ENCODE results near the gene RBKS.
A peak's percentile ranks its signal among the peaks of the same experiment; 100 is the strongest.
"Not testable (repeated sequence)": the region's sequence is repeated elsewhere in the genome, so short reads cannot be mapped to it uniquely, and the experiment has no call there.

Gene RBKS

GRCh38 chr2:27771202-27771547, 119.0 kb downstream of the RBKS start:
- DNase-seq (ENCODE audit: insufficient read length, low spot score) (no peak), FAIRE-seq (no peak)

DNA sequence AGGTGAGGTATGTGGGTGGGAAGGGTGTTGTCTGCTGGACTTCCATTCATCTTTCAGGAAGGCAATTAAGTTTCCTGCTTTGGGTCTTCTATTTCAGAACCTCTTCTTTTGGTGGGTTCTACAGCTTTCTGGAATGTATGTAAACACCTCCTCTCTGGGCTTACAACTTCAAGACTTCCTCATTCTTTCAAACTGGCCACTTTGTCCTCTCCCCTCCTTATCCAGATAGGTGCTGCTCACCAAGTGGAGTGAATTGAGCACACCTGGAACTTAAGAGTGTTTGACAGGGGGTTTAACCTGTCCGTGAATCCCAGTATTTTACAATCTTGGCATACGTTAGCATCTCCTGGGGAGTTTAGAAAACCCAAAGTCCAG, 123.9 kb downstream of the RBKS start:
- no peak for DNase-seq (ENCODE audit: insufficient read length, low spot score)
- no peak for FAIRE-seq

GRCh38 chr2:27765621-27766286, 124.4 kb downstream of the RBKS start:
- FAIRE-seq (no peak), DNase-seq (ENCODE audit: insufficient read length, low spot score) (no peak)

DNA sequence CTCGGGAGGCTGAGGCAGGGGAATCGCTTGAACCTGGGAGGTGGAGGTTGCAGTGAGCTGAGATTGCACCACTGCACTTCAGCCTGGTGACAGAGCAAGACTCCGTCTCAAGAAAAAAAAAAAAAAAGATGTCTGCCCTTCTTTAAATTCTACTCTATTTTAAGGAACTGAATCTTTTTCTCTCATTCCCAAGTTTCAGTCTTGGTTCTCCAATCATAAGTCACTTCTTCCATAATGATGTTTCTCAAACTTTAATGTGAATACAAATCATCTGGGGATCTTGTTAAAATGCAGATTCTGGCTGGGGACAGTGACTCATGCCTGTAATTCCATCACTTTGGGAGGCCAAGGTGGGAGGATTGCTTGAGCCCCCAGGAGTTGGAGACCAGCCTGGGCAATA, 125.7 kb downstream of the RBKS start:
- FAIRE-seq; DNase-seq (ENCODE audit: insufficient read length, low spot score): not testable (repeated sequence)

GRCh38 chr2:27763907-27764267, 126.3 kb downstream of the RBKS start:
- FAIRE-seq: no peak

GRCh38 chr2:27762951-27763906, 127.0 kb downstream of the RBKS start:
- FAIRE-seq: no peak
- DNase-seq (ENCODE audit: insufficient read length, low spot score): no peak

More at GRCh38 chr2:27763907-27764267, 126.3 kb downstream of the RBKS start:
- no peak for DNase-seq (ENCODE audit: insufficient read length, low spot score)

- no peak for DNase-seq (ENCODE audit: insufficient read length, low spot score)
- no peak for FAIRE-seq
These were observed 133.4 kb downstream of the RBKS start for GRCh38 chr2:27756544-27757498.

DNA sequence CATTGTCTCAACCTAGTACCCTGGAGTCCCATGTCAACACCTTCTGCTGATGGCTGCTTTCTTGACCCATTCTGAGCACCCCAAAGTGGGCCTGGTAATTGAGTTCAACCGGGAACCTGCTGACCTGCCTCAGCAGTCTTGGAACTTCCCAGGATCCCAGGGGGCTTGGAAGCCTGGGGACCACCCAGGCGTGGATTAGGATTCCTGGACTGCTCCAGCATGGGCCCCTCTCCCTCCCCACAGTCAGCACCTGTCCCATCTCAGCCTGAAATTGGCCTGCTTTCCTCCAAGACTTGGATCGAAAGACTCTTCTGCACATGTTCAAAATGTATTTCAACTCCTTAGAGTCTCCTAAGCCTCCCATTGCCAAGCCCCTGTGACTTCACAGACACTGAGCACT, 134.1 kb downstream of the RBKS start:
- FAIRE-seq: no peak
- no peak for DNase-seq (ENCODE audit: insufficient read length, low spot score)

- no peak for FAIRE-seq
- DNase-seq (ENCODE audit: insufficient read length, low spot score): no peak
These were observed 135.4 kb downstream of the RBKS start for GRCh38 chr2:27754831-27755230.

DNA sequence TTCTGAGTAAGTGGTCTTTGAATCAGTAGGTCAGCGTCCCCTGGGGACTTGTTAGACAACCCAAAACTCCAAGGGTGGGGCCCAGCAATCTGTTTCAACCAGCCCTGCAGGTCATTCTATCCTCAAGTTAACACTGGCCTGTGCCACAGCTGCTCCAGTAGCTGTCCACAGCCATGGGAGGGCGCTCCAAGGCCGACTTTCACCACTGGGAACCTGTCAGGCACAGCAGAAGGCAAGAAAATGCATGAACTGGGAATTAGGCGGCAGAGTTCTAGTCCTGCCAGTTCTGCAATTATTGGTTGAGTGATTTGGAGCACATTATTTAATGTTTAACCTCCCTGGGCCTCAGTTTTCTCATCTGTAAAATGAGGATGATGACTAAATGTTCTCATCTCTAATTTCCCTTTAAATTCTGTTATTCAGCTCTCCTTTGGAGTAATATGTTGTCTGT, 136.0 kb downstream of the RBKS start:
- peak; percentile 69 for FAIRE-seq
- DNase-seq (ENCODE audit: insufficient read length, low spot score): peak; percentile 83

DNA sequence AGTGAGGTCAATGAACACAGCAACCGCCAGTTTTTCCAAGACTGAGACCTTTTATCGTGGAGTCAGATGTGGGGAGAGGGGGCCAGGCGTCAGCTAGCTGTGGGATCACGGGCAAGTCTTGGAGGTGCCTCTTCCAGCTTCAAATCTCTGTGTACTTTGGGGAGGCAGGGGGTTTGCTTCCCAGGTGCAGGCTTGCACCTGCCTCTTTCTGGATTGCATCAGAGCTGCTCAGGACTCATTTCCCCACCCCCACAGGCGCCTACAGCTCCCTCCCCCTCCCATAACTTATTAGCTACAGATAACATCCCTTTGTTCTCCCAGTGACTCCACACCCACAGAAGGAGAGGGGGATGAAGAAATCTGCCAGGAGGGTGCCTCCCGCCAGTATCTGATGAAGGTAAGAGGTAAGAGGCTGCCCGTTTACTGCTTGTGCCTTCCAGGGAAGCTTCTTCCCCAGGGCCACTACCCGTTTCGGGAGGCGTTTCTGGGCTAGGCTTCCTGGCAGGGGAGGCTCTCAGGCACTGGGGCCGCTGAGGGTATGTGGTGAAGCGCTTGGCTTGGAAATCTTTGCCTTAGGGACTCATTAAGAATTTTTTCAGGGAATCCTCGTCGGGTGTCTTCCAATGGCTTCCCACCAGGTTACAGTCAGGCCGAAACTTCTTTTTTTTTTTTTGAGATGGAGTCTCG, 137.5 kb downstream of the RBKS start:
- no peak for FAIRE-seq
- DNase-seq (ENCODE audit: insufficient read length, low spot score): no peak

DNA sequence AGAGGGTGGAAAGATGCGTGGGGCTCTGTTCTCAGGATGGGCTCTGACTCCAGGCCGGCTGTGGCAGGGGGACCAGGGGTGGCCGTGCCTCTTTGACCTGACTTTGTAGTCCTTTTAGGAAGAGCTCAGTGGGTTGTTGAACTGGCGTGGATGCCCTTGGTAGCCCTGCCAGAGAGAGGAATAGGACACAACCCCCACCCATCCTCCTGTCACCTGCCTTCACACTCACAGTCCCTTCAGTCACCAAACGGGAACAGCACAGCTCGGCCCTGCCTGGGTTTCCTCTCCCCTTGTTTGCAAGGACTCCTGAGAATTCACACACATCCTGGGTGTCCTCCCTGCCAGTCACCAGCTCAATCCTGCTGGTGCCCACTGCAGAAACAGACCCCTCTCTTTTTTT, 138.8 kb downstream of the RBKS start:
- DNase-seq (ENCODE audit: insufficient read length, low spot score): no peak
- no peak for FAIRE-seq

DNA sequence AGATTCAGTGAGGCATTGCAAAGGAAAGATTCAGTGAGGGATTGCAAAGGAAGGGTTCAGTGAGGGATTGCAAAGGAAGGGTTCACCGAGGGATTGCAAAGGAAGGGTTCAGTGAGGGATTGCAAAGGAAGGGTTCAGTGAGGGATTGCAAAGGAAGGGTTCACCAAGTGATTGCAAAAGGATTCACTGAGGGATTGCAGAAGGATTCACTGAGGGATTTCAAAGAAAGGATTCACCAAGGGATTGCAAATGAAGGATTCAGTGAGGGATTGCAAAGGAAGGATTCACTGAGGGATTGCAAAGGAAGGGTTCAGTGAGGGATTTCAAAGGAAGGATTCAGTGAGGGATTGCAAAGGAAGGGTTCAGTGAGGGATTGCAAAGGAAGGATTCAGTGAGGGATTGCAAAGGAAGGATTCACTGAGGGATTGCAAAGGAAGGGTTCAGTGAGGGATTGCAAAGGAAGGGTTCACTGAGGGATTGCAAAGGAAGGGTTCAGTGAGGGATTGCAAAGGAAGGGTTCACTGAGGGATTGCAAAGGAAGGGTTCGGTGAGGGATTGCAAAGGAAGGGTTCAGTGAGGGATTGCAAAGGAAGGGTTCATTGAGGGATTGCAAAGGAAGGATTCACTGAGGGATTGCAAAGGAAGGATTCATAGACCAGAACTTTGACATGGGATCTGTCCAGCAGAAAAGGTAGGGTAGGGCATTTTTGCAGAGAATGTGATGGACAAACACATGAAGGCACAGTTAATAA, 141.2 kb downstream of the RBKS start:
- DNase-seq (ENCODE audit: insufficient read length, low spot score); FAIRE-seq: not testable (repeated sequence)

- no peak for DNase-seq (ENCODE audit: insufficient read length, low spot score)
- no peak for FAIRE-seq
These were observed 142.3 kb downstream of the RBKS start for GRCh38 chr2:27747827-27748352.

- FAIRE-seq (no peak), DNase-seq (ENCODE audit: insufficient read length, low spot score) (no peak)
These were observed 143.9 kb downstream of the RBKS start for GRCh38 chr2:27746325-27746724.

DNA sequence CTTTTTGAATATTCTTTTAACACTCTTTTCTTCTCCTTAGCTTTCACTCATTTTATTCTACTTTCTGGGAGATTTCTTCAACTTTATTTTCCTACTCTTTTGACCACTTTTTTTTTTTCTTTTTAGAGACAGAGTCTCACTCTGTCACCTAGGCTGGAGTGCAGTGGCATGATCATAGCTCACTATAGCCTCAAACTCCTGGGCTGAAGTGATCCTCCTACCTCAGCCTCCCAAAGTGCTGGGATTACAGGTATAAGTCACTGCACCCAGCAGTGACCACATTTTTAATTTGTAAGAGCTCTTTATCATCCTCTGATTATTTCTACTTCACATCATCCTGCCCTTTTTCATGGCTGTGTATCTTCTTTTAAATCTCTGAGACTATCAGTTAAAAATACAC, 144.7 kb downstream of the RBKS start:
- not testable (repeated sequence) for FAIRE-seq; DNase-seq (ENCODE audit: insufficient read length, low spot score)

- no peak for DNase-seq (ENCODE audit: insufficient read length, low spot score)
- FAIRE-seq: no peak
These were observed 147.6 kb downstream of the RBKS start for GRCh38 chr2:27742571-27742970.

DNA sequence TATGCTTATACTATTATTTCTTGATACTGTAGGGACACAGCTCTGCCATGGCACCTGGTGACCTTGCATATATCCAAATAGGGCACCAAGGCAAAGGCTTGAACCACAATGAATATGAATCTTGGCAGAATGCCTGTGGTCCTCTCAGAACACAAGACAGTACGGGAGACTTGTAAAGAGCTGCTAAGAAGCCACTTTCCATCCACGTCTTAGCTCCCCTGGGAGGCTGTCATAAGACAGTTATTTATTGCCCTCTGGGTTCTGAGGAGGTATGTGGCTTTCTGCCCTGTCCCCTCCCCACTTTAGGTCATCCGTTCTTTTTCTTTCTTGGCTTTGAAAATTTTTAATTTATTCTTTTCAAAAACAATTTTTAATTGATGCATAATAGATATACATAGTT, 148.5 kb downstream of the RBKS start:
- DNase-seq (ENCODE audit: insufficient read length, low spot score): no peak
- peak; percentile 4 for FAIRE-seq

GRCh38 chr2:27739058-27739373, 151.2 kb downstream of the RBKS start:
- no peak for DNase-seq (ENCODE audit: insufficient read length, low spot score)
- FAIRE-seq: no peak

Measured in HTR-8/SVneo (cell line).